HCT116 (cell line): ENCODE results near the gene LRATD1.

ENCODE experiments used
- ATF3 ChIP-seq: IDR thresholded peaks from 2 replicates; pipeline ENCODE4 v1.6.1; 2012
- CTCF ChIP-seq, 3 experiments: fragments of 200-600 bp in 1 of 3; sonication (generic) in 1 of 3; IDR thresholded peaks in 2 of 3; conservative IDR thresholded peaks in 1 of 3; 2 replicates each; pipeline ENCODE4 v1.5.1; 2012 to 2017; ENCODE audit warnings: low read depth in 2 of 3, low read length in 2 of 3, antibody characterized with exemption in 1 of 3, borderline replicate concordance in 1 of 3, control low read depth in 1 of 3, mild to moderate bottlenecking in 1 of 3, mixed read lengths in 1 of 3, mixed run types in 1 of 3, moderate library complexity in 1 of 3; ENCODE audit not compliant: insufficient read depth in 1 of 3
- EZH2 ChIP-seq: fragments of 200-600 bp; sonication (generic); IDR thresholded peaks from 2 replicates; pipeline ENCODE4 v1.6.1; 2017; ENCODE audit warnings: antibody characterized with exemption, mixed run types
- JUND ChIP-seq: IDR thresholded peaks from 2 replicates; pipeline ENCODE4 v1.6.1; 2012
- POLR2A ChIP-seq: IDR thresholded peaks from 2 replicates; pipeline ENCODE4 v1.7.0; 2011; ENCODE audit warnings: borderline replicate concordance; ENCODE audit not compliant: insufficient read depth, insufficient read length; ENCODE audit errors: extremely low read depth
- POLR2AphosphoS5 ChIP-seq: IDR thresholded peaks from 2 replicates; pipeline ENCODE4 v1.6.1; 2011; ENCODE audit warnings: mild to moderate bottlenecking, low read depth, low read length, moderate library complexity
- RAD21 ChIP-seq: IDR thresholded peaks from 2 replicates; pipeline ENCODE4 v1.6.1; 2012; ENCODE audit warnings: low read depth, mild to moderate bottlenecking
- REST ChIP-seq: IDR thresholded peaks from 2 replicates; pipeline ENCODE4 v1.6.1; 2012; ENCODE audit warnings: low read depth
- SP1 ChIP-seq: IDR thresholded peaks from 2 replicates; pipeline ENCODE4 v1.6.1; 2012; ENCODE audit warnings: low read depth

GRCh38 chr2:14615121-14615520 lies 17.4 kb upstream of the LRATD1 start:
- TF ChIP-seq EZH2, result no peak
- TF ChIP-seq POLR2A, result no peak
- TF ChIP-seq SP1, result no peak
- no peak for TF ChIP-seq CTCF (IDR thresholded peaks at IDR 0.05 in 2 of 3, conservative IDR thresholded peaks at IDR 0.05 in 1 of 3; ENCODE audit: borderline replicate concordance in 1 of 3, insufficient read depth in 1 of 3, low read depth in 2 of 3, low read length in 2 of 3)
- no peak for TF ChIP-seq ATF3
- TF ChIP-seq REST, result no peak
- TF ChIP-seq RAD21, result no peak
- TF ChIP-seq JUND, result no peak
- no peak for TF ChIP-seq POLR2AphosphoS5
